Bronchial epithelial cell (primary cell): Measurements from ENCODE around the gene ERP27. TPM values are rescaled to one million over a fixed set of nuclear protein-coding genes. Genes with fewer than 3 reads are reported as not detected.

Experiments used
- DNase-seq: peaks from one replicate; pipeline ENCODE4 v3.0.0-alpha.2; 2010; ENCODE audit warnings: low read depth
- FAIRE-seq: peaks from 2 replicates; lab custom pipeline; 2011; peaks lifted over from hg19 to GRCh38; lab: Jason Lieb, UNC
- H3K27me3 ChIP-seq: 2 replicates; pipeline ENCODE4 v1.5.1; 2011; ENCODE audit warnings: low read length; ENCODE audit not compliant: control insufficient read depth, insufficient read depth
- H3K36me3 ChIP-seq: 2 replicates; pipeline ENCODE4 v1.5.1; 2011; ENCODE audit warnings: low read length; ENCODE audit not compliant: control insufficient read depth, insufficient read depth
- H3K4me3 ChIP-seq: 2 replicates; pipeline ENCODE4 v1.5.1; 2011; ENCODE audit warnings: mild to moderate bottlenecking, low read depth, low read length, control low read depth
- CTCF ChIP-seq: IDR thresholded peaks from 2 replicates; pipeline ENCODE4 v1.5.1; 2011; ENCODE audit warnings: mild to moderate bottlenecking, moderate library complexity, low read length, control low read depth, inconsistent platforms; ENCODE audit not compliant: insufficient read depth, severe bottlenecking
- total RNA-seq: library from RNA; depleted of rRNA; stranded (reverse); fragments of >200 nt; gene quantifications from 2 replicates; pipeline ENCODE4 v1.2.1, GENCODE V29; 2014

The ERP27 gene
- total RNA-seq, 1 donor from 2014 or later = not detected

GRCh38 chr12:14876833-14877232 lies 61.5 kb downstream of the ERP27 start:
- DNase-seq (no peak), FAIRE-seq (no peak)
- Histone ChIP-seq H3K27me3 (no peaks in the 10 kb centered on the region), H3K36me3 (no peaks in the 10 kb centered on the region), H3K4me3 (no peak overlapping the region)
- no peak for TF ChIP-seq CTCF

- DNase-seq = peak; percentile 42
Observed at GRCh38 chr12:14874882-14875281, 63.5 kb downstream of the ERP27 start.

GRCh38 chr12:14873440-14874185 lies 64.7 kb downstream of the ERP27 start:
- Histone ChIP-seq H3K36me3 (no peaks in the 10 kb centered on the region), H3K27me3 (no peaks in the 10 kb centered on the region), H3K4me3 (no peak overlapping the region)
- TF ChIP-seq CTCF = no peak
- no peak for DNase-seq
- FAIRE-seq = no peak

More at GRCh38 chr12:14874882-14875281, 63.5 kb downstream of the ERP27 start:
- no peaks in the 10 kb centered on the region for H3K27me3 ChIP-seq
- TF ChIP-seq CTCF = no peak
- no peak overlapping the region for H3K4me3 ChIP-seq
- FAIRE-seq = no peak
- no peaks in the 10 kb centered on the region for H3K36me3 ChIP-seq

- no peak for FAIRE-seq
Observed at GRCh38 chr12:14871886-14872285, 66.5 kb downstream of the ERP27 start.

GRCh38 chr12:14871247-14871646 lies 67.1 kb downstream of the ERP27 start:
- no peak for TF ChIP-seq CTCF
- DNase-seq (no peak), FAIRE-seq (no peak)
- no peak overlapping the region for H3K4me3 ChIP-seq
- no peaks in the 10 kb centered on the region for H3K36me3 ChIP-seq
- no peaks in the 10 kb centered on the region for H3K27me3 ChIP-seq

More at GRCh38 chr12:14871886-14872285, 66.5 kb downstream of the ERP27 start:
- no peak overlapping the region for H3K4me3 ChIP-seq
- no peaks in the 10 kb centered on the region for H3K36me3 ChIP-seq
- TF ChIP-seq CTCF = no peak
- DNase-seq = no peak
- no peaks in the 10 kb centered on the region for H3K27me3 ChIP-seq
